ENCODE results near the gene WWC2.

The WWC2 gene

GRCh38 chr4:183250831-183251230 is 151.8 kb downstream of the WWC2 start:
- Histone ChIP-seq H3K9ac (ENCODE audit: low read length) (no peak overlapping the region), H3K4me1 (ENCODE audit: insufficient read depth, low read length) (peaks cover 8% of the 10 kb centered on the region), H3K36me3 (ENCODE audit: insufficient read depth, low read length) (peaks cover 4% of the 10 kb centered on the region), H3K27ac (ENCODE audit: low read depth, low read length) (no peak overlapping the region), H3K27me3 (ENCODE audit: control insufficient read depth in 1 of 2, insufficient read depth in 2 of 2, low read length in 2 of 2) (no peaks in the 10 kb centered on the region), H3K4me3 (ENCODE audit: low read depth in 1 of 2, low read length in 2 of 2) (no peak overlapping the region), H3K9me3 (ENCODE audit: low read length) (no peaks in the 10 kb centered on the region)

DNA sequence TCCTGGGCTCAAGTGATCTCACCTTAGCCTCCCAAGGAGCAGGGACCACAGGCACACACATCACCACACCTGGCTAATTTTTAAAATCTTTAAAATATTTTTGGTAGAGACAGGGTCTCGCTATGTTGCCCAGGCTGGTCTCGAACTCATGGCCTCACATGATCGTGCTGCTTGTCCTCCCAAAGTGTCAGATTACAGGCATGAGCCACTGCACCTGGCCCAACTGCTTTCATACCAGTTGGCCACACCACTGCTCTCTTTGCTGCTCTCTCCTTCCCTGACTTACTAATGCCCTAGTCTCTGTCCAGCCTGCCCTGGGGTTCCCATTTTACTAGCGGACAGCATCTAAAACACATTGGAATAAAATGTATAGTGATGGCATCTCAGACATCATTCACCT is 153.9 kb downstream of the WWC2 start:
- Histone ChIP-seq H3K4me1 (ENCODE audit: insufficient read depth, low read length) (peaks cover 17% of the 10 kb centered on the region), H3K9ac (ENCODE audit: low read length) (no peak overlapping the region), H3K27me3 (ENCODE audit: control insufficient read depth in 1 of 2, insufficient read depth in 2 of 2, low read length in 2 of 2) (no peaks in the 10 kb centered on the region), H3K36me3 (ENCODE audit: insufficient read depth, low read length) (peaks cover 4% of the 10 kb centered on the region), H3K27ac (ENCODE audit: low read depth, low read length) (no peak overlapping the region), H3K9me3 (ENCODE audit: low read length) (no peaks in the 10 kb centered on the region), H3K4me3 (ENCODE audit: low read depth in 1 of 2, low read length in 2 of 2) (no peak overlapping the region)

DNA sequence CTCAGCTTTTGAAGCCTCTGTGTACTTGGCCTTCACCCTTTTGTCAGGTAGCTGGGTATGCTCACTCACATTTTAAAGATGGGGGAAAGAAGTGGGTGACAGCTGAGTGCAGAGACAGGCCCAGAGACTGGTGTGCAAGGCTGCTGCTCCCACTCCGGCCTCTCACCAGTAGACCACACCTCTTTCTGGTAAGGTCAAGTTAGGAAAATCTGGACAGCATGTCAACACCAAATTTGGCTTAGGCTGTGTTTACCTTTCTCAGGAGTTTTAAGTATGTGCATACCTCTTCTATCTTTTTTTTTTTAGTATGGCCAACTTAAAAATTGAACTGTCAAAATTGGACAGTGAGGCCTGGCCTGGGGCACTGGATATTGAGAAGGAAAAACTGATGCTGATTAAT is 154.4 kb downstream of the WWC2 start:
- no peaks in the 10 kb centered on the region for H3K9me3 ChIP-seq (ENCODE audit: low read length)
- peaks cover 4% of the 10 kb centered on the region for H3K36me3 ChIP-seq (ENCODE audit: insufficient read depth, low read length)
- H3K9ac ChIP-seq (ENCODE audit: low read length), result no peak overlapping the region
- no peaks in the 10 kb centered on the region for H3K27me3 ChIP-seq (ENCODE audit: control insufficient read depth in 1 of 2, insufficient read depth in 2 of 2, low read length in 2 of 2)
- no peak overlapping the region for H3K27ac ChIP-seq (ENCODE audit: low read depth, low read length)
- H3K4me1 ChIP-seq (ENCODE audit: insufficient read depth, low read length), result peaks cover 17% of the 10 kb centered on the region
- H3K4me3 ChIP-seq (ENCODE audit: low read depth in 1 of 2, low read length in 2 of 2), result no peak overlapping the region

- Histone ChIP-seq H3K36me3 (ENCODE audit: insufficient read depth, low read length) (peaks cover 4% of the 10 kb centered on the region), H3K27ac (ENCODE audit: low read depth, low read length) (no peak overlapping the region), H3K9me3 (ENCODE audit: low read length) (no peaks in the 10 kb centered on the region), H3K27me3 (ENCODE audit: control insufficient read depth in 1 of 2, insufficient read depth in 2 of 2, low read length in 2 of 2) (no peaks in the 10 kb centered on the region), H3K4me1 (ENCODE audit: insufficient read depth, low read length) (peaks cover 17% of the 10 kb centered on the region), H3K9ac (ENCODE audit: low read length) (no peak overlapping the region), H3K4me3 (ENCODE audit: low read depth in 1 of 2, low read length in 2 of 2) (no peak overlapping the region)
These were observed 155.1 kb downstream of the WWC2 start for GRCh38 chr4:183254162-183254561.

- no peaks in the 10 kb centered on the region for H3K27me3 ChIP-seq (ENCODE audit: control insufficient read depth in 1 of 2, insufficient read depth in 2 of 2, low read length in 2 of 2)
- no peak overlapping the region for H3K9ac ChIP-seq (ENCODE audit: low read length)
- H3K4me3 ChIP-seq (ENCODE audit: low read depth in 1 of 2, low read length in 2 of 2), result no peak overlapping the region
- peaks cover 6% of the 10 kb centered on the region for H3K36me3 ChIP-seq (ENCODE audit: insufficient read depth, low read length)
- H3K9me3 ChIP-seq (ENCODE audit: low read length), result no peaks in the 10 kb centered on the region
- H3K27ac ChIP-seq (ENCODE audit: low read depth, low read length), result no peak overlapping the region
- H3K4me1 ChIP-seq (ENCODE audit: insufficient read depth, low read length), result peaks cover 17% of the 10 kb centered on the region
These were observed 156.4 kb downstream of the WWC2 start for GRCh38 chr4:183255487-183255886.

DNA sequence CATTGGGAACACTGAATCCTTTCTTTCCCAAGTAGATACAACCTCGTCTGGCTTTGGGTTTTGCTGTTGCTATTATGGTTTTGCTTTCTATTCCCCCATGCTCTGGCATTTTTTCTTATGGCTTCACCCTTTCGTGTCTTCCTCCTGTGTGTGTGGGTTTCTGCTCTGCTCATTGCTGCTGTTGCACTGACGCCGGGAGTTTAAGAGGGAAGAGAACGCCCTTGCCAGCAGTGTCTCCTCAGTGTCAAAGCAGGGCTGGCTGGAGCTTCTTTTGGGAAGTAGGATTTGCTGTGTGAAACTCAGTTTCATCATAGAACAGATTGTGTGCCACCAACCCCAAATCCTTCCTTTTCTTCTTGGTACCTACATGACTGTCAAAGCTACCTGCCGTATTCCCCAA is 157.3 kb downstream of the WWC2 start:
- Histone ChIP-seq H3K4me1 (ENCODE audit: insufficient read depth, low read length) (peaks cover 17% of the 10 kb centered on the region), H3K27ac (ENCODE audit: low read depth, low read length) (no peak overlapping the region), H3K9ac (ENCODE audit: low read length) (peak overlapping the region; percentile 9), H3K27me3 (ENCODE audit: control insufficient read depth in 1 of 2, insufficient read depth in 2 of 2, low read length in 2 of 2) (no peaks in the 10 kb centered on the region), H3K9me3 (ENCODE audit: low read length) (no peaks in the 10 kb centered on the region), H3K4me3 (ENCODE audit: low read depth in 1 of 2, low read length in 2 of 2) (no peak overlapping the region), H3K36me3 (ENCODE audit: insufficient read depth, low read length) (peaks cover 15% of the 10 kb centered on the region)

GRCh38 chr4:183256756-183257385 is 157.8 kb downstream of the WWC2 start:
- H3K27me3 ChIP-seq (ENCODE audit: control insufficient read depth in 1 of 2, insufficient read depth in 2 of 2, low read length in 2 of 2), result no peaks in the 10 kb centered on the region

DNA sequence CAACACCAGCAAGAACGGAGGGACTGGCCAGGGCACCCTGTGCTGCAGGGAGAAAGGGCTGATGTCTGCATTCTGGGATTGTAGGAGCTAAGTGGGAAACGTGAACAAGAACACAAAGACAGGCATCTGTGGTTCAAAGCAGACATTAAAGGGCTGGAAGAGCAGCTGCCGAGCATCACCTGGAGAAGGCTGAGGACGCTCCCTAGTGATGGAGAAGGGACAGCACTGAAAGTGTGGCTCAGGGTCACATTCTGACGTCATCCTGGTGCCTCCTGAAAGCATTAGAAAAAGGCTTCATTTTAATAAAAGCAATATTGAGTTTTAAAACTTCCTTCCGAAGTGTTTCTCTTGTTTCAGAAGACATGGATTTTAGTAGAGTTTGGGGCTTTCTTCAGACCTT is 158.8 kb downstream of the WWC2 start:
- H3K36me3 ChIP-seq (ENCODE audit: insufficient read depth, low read length), result peaks cover 12% of the 10 kb centered on the region
- no peak overlapping the region for H3K27ac ChIP-seq (ENCODE audit: low read depth, low read length)
- peaks cover 27% of the 10 kb centered on the region for H3K4me1 ChIP-seq (ENCODE audit: insufficient read depth, low read length)
- no peaks in the 10 kb centered on the region for H3K9me3 ChIP-seq (ENCODE audit: low read length)
- H3K4me3 ChIP-seq (ENCODE audit: low read depth in 1 of 2, low read length in 2 of 2), result no peak overlapping the region
- H3K27me3 ChIP-seq (ENCODE audit: control insufficient read depth in 1 of 2, insufficient read depth in 2 of 2, low read length in 2 of 2), result no peaks in the 10 kb centered on the region
- no peak overlapping the region for H3K9ac ChIP-seq (ENCODE audit: low read length)

More at GRCh38 chr4:183256756-183257385, 157.8 kb downstream of the WWC2 start:
- H3K27ac ChIP-seq (ENCODE audit: low read depth, low read length), result no peak overlapping the region
- no peak overlapping the region for H3K4me3 ChIP-seq (ENCODE audit: low read depth in 1 of 2, low read length in 2 of 2)
- H3K9ac ChIP-seq (ENCODE audit: low read length), result peak overlapping the region; percentile 9
- no peaks in the 10 kb centered on the region for H3K9me3 ChIP-seq (ENCODE audit: low read length)
- peaks cover 18% of the 10 kb centered on the region for H3K4me1 ChIP-seq (ENCODE audit: insufficient read depth, low read length)
- H3K36me3 ChIP-seq (ENCODE audit: insufficient read depth, low read length), result peaks cover 15% of the 10 kb centered on the region

DNA sequence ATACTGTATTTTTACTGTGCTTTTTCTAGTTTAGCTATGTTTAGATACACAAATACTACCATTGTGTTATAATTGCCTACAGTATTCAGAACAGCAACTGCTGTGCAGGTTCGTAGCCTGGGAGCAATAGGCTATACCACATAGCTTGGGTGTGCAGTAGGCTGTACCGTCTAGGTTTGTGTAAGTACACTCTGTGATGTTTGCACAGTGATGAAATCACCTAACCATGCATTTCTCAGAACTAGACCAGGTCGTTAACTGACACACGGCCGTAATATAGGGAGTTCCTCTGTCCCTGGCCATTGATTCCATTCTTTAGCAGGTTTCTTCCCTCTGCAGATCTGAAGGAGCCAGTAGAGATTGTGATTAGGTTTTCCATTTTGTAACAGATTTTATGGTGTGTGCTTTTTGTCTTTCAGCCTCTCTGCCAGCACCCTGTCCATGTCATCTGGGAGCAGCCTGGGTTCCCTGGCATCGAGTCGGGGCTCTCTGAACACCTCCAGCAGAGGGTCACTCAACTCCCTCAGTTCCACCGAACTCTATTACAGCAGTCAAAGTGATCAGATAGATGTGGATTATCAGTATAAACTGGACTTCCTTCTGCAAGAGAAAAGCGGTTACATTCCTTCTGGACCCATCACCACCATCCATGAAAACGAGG is 161.6 kb downstream of the WWC2 start:
- Histone ChIP-seq H3K4me1 (ENCODE audit: insufficient read depth, low read length) (peaks cover 21% of the 10 kb centered on the region), H3K27me3 (ENCODE audit: control insufficient read depth in 1 of 2, insufficient read depth in 2 of 2, low read length in 2 of 2) (no peaks in the 10 kb centered on the region), H3K9me3 (ENCODE audit: low read length) (no peaks in the 10 kb centered on the region), H3K9ac (ENCODE audit: low read length) (no peak overlapping the region), H3K27ac (ENCODE audit: low read depth, low read length) (no peak overlapping the region), H3K36me3 (ENCODE audit: insufficient read depth, low read length) (peaks cover 12% of the 10 kb centered on the region), H3K4me3 (ENCODE audit: low read depth in 1 of 2, low read length in 2 of 2) (no peak overlapping the region)

- H3K9ac ChIP-seq (ENCODE audit: low read length), result no peak overlapping the region
- peaks cover 14% of the 10 kb centered on the region for H3K36me3 ChIP-seq (ENCODE audit: insufficient read depth, low read length)
- peaks cover 13% of the 10 kb centered on the region for H3K4me1 ChIP-seq (ENCODE audit: insufficient read depth, low read length)
- no peaks in the 10 kb centered on the region for H3K27me3 ChIP-seq (ENCODE audit: control insufficient read depth in 1 of 2, insufficient read depth in 2 of 2, low read length in 2 of 2)
- no peak overlapping the region for H3K27ac ChIP-seq (ENCODE audit: low read depth, low read length)
- H3K4me3 ChIP-seq (ENCODE audit: low read depth in 1 of 2, low read length in 2 of 2), result no peak overlapping the region
- no peaks in the 10 kb centered on the region for H3K9me3 ChIP-seq (ENCODE audit: low read length)
These were observed 163.1 kb downstream of the WWC2 start for GRCh38 chr4:183261953-183262775.

DNA sequence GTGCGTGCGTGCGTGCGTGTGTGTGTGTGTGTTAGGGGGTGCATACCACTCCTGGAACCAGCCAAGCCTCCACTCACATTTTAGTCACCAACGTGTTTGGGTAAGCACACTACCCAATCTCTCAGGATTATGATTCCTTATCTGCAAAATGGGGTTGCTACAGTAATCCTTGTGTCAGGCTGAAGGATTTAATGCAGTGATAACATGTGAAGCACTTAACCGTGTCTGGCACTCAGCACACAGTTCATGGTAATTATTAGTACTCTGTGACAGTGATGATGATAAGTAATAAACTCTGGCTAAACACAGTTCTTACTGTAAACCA is 163.7 kb downstream of the WWC2 start:
- Histone ChIP-seq H3K4me1 (ENCODE audit: insufficient read depth, low read length) (peaks cover 13% of the 10 kb centered on the region), H3K36me3 (ENCODE audit: insufficient read depth, low read length) (peaks cover 19% of the 10 kb centered on the region), H3K4me3 (ENCODE audit: low read depth in 1 of 2, low read length in 2 of 2) (no peak overlapping the region), H3K9ac (ENCODE audit: low read length) (no peak overlapping the region), H3K9me3 (ENCODE audit: low read length) (no peaks in the 10 kb centered on the region), H3K27me3 (ENCODE audit: control insufficient read depth in 1 of 2, insufficient read depth in 2 of 2, low read length in 2 of 2) (no peaks in the 10 kb centered on the region), H3K27ac (ENCODE audit: low read depth, low read length) (no peak overlapping the region)

All from muscle layer of colon (tissue), 2 donors.